ENCODE results near the gene ANKRD11. TPM values are rescaled to one million over a fixed set of nuclear protein-coding genes. Genes with fewer than 3 reads are reported as not detected.
A peak's percentile ranks its signal among the peaks of the same experiment; 100 is the strongest.
"Not testable (repeated sequence)": the region's sequence is repeated elsewhere in the genome, so short reads cannot be mapped to it uniquely, and the experiment has no call there.

Gene ANKRD11
- total RNA-seq, 1 donor from 2014 or later = 140 TPM

- ATAC-seq (peak; percentile 60), DNase-seq (ENCODE audit: low spot score) (no peak)
- intact Hi-C loops (cut with DNase I) = no loop called here
Observed at GRCh38 chr16:89363621-89364393, 126.6 kb downstream of the ANKRD11 start.

GRCh38 chr16:89362540-89363223 is 127.7 kb downstream of the ANKRD11 start:
- DNase-seq (ENCODE audit: low spot score); intact Hi-C loops (cut with DNase I); ATAC-seq: not testable (repeated sequence)

- DNase-seq (ENCODE audit: low spot score) = no peak
- peak; percentile 65 for ATAC-seq
- intact Hi-C loops (cut with DNase I) = no loop called here
Observed at GRCh38 chr16:89361751-89362539, 128.4 kb downstream of the ANKRD11 start.

GRCh38 chr16:89360760-89361435 is 129.5 kb downstream of the ANKRD11 start:
- intact Hi-C loops (cut with DNase I) = no loop called here
- no peak for ATAC-seq
- no peak for DNase-seq (ENCODE audit: low spot score)

GRCh38 chr16:89359264-89360147 is 130.9 kb downstream of the ANKRD11 start:
- no peak for DNase-seq (ENCODE audit: low spot score)
- intact Hi-C loops (cut with DNase I) = no loop called here
- peak; percentile 13 for ATAC-seq

- intact Hi-C loops (cut with DNase I) = no loop called here
- peak; percentile 40 for ATAC-seq
Observed at GRCh38 chr16:89358030-89359005, 132.0 kb downstream of the ANKRD11 start.

GRCh38 chr16:89357055-89357816 is 133.1 kb downstream of the ANKRD11 start:
- DNase-seq (ENCODE audit: low spot score) (no peak), ATAC-seq (peak; percentile 73)
- intact Hi-C loops (cut with DNase I) = no loop called here

More at GRCh38 chr16:89358030-89359005, 132.0 kb downstream of the ANKRD11 start:
- no peak for DNase-seq (ENCODE audit: low spot score)

GRCh38 chr16:89355686-89356085 is 134.7 kb downstream of the ANKRD11 start:
- intact Hi-C loops (cut with DNase I) = no loop called here

GRCh38 chr16:89355007-89355406 is 135.4 kb downstream of the ANKRD11 start:
- ATAC-seq (no peak), DNase-seq (ENCODE audit: low spot score) (no peak)
- intact Hi-C loops (cut with DNase I) = no loop called here

More at GRCh38 chr16:89355686-89356085, 134.7 kb downstream of the ANKRD11 start:
- ATAC-seq (no peak), DNase-seq (ENCODE audit: low spot score) (no peak)

GRCh38 chr16:89354325-89354724 is 136.0 kb downstream of the ANKRD11 start:
- no peak for DNase-seq (ENCODE audit: low spot score)
- no peak for ATAC-seq
- intact Hi-C loops (cut with DNase I) = no loop called here

- DNase-seq (ENCODE audit: low spot score) (no peak), ATAC-seq (no peak)
- intact Hi-C loops (cut with DNase I) = no loop called here
Observed at GRCh38 chr16:89352091-89352681, 138.2 kb downstream of the ANKRD11 start.

GRCh38 chr16:89351645-89352044 is 138.7 kb downstream of the ANKRD11 start:
- intact Hi-C loops (cut with DNase I) = no loop called here
- ATAC-seq (no peak), DNase-seq (ENCODE audit: low spot score) (no peak)

GRCh38 chr16:89350701-89351380 is 139.5 kb downstream of the ANKRD11 start:
- DNase-seq (ENCODE audit: low spot score) = no peak
- ATAC-seq = no peak
- intact Hi-C loops (cut with DNase I) = no loop called here

GRCh38 chr16:89349947-89350633 is 140.3 kb downstream of the ANKRD11 start:
- intact Hi-C loops (cut with DNase I) = no loop called here

GRCh38 chr16:89347807-89348206 is 142.6 kb downstream of the ANKRD11 start:
- DNase-seq (ENCODE audit: low spot score) = no peak
- intact Hi-C loops (cut with DNase I) = no loop called here
- ATAC-seq = no peak

More at GRCh38 chr16:89349947-89350633, 140.3 kb downstream of the ANKRD11 start:
- DNase-seq (ENCODE audit: low spot score) (no peak), ATAC-seq (no peak)
